ENCODE data around the gene ZNHIT6.

- no peak for TF ChIP-seq CTCF (IDR thresholded peaks at IDR 0.05 in 4 of 5, conservative IDR thresholded peaks at IDR 0.05 in 1 of 5)
- no peak for TF ChIP-seq POLR2A (IDR thresholded peaks at IDR 0.05)
Measured at GRCh38 chr1:85604298-85604997, 103.8 kb downstream of the ZNHIT6 start.

All from gastrocnemius medialis (tissue), 4 donors.